ENCODE data around the gene GSG1L. TPM values are rescaled to one million over a fixed set of nuclear protein-coding genes. Genes with fewer than 3 reads are reported as not detected.
"Not testable (repeated sequence)": the region's sequence is repeated elsewhere in the genome, so short reads cannot be mapped to it uniquely, and the experiment has no call there.

Gene GSG1L
- total RNA-seq, 1 experiment from 2014 or later = not detected

- H3K9me2 ChIP-seq (ENCODE audit: insufficient read depth) = no peaks in the 10 kb centered on the region
- H3F3A ChIP-seq (ENCODE audit: insufficient read depth, low read depth) = no peaks in the 10 kb centered on the region
- H3K27me3 ChIP-seq (ENCODE audit: insufficient read depth, low read depth) = no peaks in the 10 kb centered on the region
- no peaks in the 10 kb centered on the region for H3K79me2 ChIP-seq (ENCODE audit: low read depth)
- TF ChIP-seq EZH2 (IDR thresholded peaks at IDR 0.05; ENCODE audit: low read depth) (no peak), CTCF (conservative IDR thresholded peaks at IDR 0.05) (no peak)
- no peaks in the 10 kb centered on the region for H3K9me3 ChIP-seq (ENCODE audit: insufficient read depth, low read depth)
- peaks cover 10% of the 10 kb centered on the region for H3K4me1 ChIP-seq (replicated peaks; ENCODE audit: insufficient read depth)
- BruUV-seq (replicated peaks) = no TSS peak
- no peak overlapping the region for H3K4me3 ChIP-seq
- no peak overlapping the region for H2AFZ ChIP-seq
- H3K36me3 ChIP-seq (ENCODE audit: low read depth) = no peaks in the 10 kb centered on the region
- CTCF ChIA-PET = no interaction called here
- intact Hi-C loops (cut with micrococcal nuclease; ENCODE audit: unreplicated experiment) = no loop called here
- POLR2A ChIA-PET (ENCODE audit: unreplicated experiment) = no interaction called here
- H3K4me2 ChIP-seq = no peak overlapping the region
- H4K20me1 ChIP-seq (ENCODE audit: insufficient read depth) = peaks cover 13% of the 10 kb centered on the region; the same call in 1 of the 2 replicates
- no peak for DNase-seq
- H3K27ac ChIP-seq = no peak overlapping the region
These were observed 318.2 kb downstream of the GSG1L start for GRCh38 chr16:27745348-27745747.

- no peaks in the 10 kb centered on the region for H3F3A ChIP-seq (ENCODE audit: insufficient read depth, low read depth)
- no peak overlapping the region for H3K27ac ChIP-seq
- CTCF ChIA-PET = interaction anchor here (0.5 kb wide), 1 partner anchor 474 kb away, joined by 3 read pairs; no protein-coding TSS in a partner anchor
- POLR2A ChIA-PET (ENCODE audit: unreplicated experiment) = no interaction called here
- H3K4me3 ChIP-seq = no peak overlapping the region
- TF ChIP-seq CTCF (conservative IDR thresholded peaks at IDR 0.05) = no peak
- TF ChIP-seq EZH2 (IDR thresholded peaks at IDR 0.05; ENCODE audit: low read depth) = no peak
- no peaks in the 10 kb centered on the region for H3K27me3 ChIP-seq (ENCODE audit: insufficient read depth, low read depth)
- BruUV-seq (replicated peaks) = no TSS peak
- no peak overlapping the region for H3K4me2 ChIP-seq
- no peaks in the 10 kb centered on the region for H3K9me3 ChIP-seq (ENCODE audit: insufficient read depth, low read depth)
- no peak overlapping the region for H2AFZ ChIP-seq
- intact Hi-C loops (cut with micrococcal nuclease; ENCODE audit: unreplicated experiment) = no loop called here
- DNase-seq = no peak
- H3K9me2 ChIP-seq (ENCODE audit: insufficient read depth) = no peaks in the 10 kb centered on the region
- H3K4me1 ChIP-seq (replicated peaks; ENCODE audit: insufficient read depth) = peaks cover 7% of the 10 kb centered on the region
- H3K36me3 ChIP-seq (ENCODE audit: low read depth) = no peaks in the 10 kb centered on the region
- H3K79me2 ChIP-seq (ENCODE audit: low read depth) = no peaks in the 10 kb centered on the region
- peaks cover 13% of the 10 kb centered on the region; the same call in 1 of the 2 replicates for H4K20me1 ChIP-seq (ENCODE audit: insufficient read depth)
These were observed 319.6 kb downstream of the GSG1L start for GRCh38 chr16:27743963-27744362.

GRCh38 chr16:27743001-27743400, 320.5 kb downstream of the GSG1L start:
- H3K4me3 ChIP-seq; H3K36me3 ChIP-seq (ENCODE audit: low read depth); H3K27ac ChIP-seq; H3K4me1 ChIP-seq (replicated peaks; ENCODE audit: insufficient read depth); CTCF ChIA-PET; H2AFZ ChIP-seq; H3F3A ChIP-seq (ENCODE audit: insufficient read depth, low read depth); H3K79me2 ChIP-seq (ENCODE audit: low read depth); H3K27me3 ChIP-seq (ENCODE audit: insufficient read depth, low read depth); H3K9me3 ChIP-seq (ENCODE audit: insufficient read depth, low read depth); intact Hi-C loops (cut with micrococcal nuclease; ENCODE audit: unreplicated experiment); H3K9me2 ChIP-seq (ENCODE audit: insufficient read depth); DNase-seq; H3K4me2 ChIP-seq; BruUV-seq (replicated peaks): not testable (repeated sequence)
- POLR2A ChIA-PET (ENCODE audit: unreplicated experiment) = interaction anchor here (0.6 kb wide), 1 partner anchor 32 kb away, joined by 5 read pairs; no protein-coding TSS in a partner anchor
- 0 out of 2 replicates have a peak, but pooled peaks cover 13% of the 10 kb centered on the region for H4K20me1 ChIP-seq (ENCODE audit: insufficient read depth)

- no peaks in the 10 kb centered on the region for H3K4me1 ChIP-seq (replicated peaks; ENCODE audit: insufficient read depth)
- no peak overlapping the region for H2AFZ ChIP-seq
- H3K79me2 ChIP-seq (ENCODE audit: low read depth) = no peaks in the 10 kb centered on the region
- H3K4me3 ChIP-seq = no peak overlapping the region
- H3F3A ChIP-seq (ENCODE audit: insufficient read depth, low read depth) = no peaks in the 10 kb centered on the region
- H3K27ac ChIP-seq = no peak overlapping the region
- H3K9me2 ChIP-seq (ENCODE audit: insufficient read depth) = no peaks in the 10 kb centered on the region
- H3K27me3 ChIP-seq (ENCODE audit: insufficient read depth, low read depth) = no peaks in the 10 kb centered on the region
- no peak for DNase-seq
- ChIA-PET CTCF (no interaction called here), POLR2A (ENCODE audit: unreplicated experiment) (interaction anchor here (0.6 kb wide), 1 partner anchor 33 kb away, joined by 5 read pairs; no protein-coding TSS in a partner anchor)
- no peak overlapping the region for H3K4me2 ChIP-seq
- no peaks in the 10 kb centered on the region for H3K9me3 ChIP-seq (ENCODE audit: insufficient read depth, low read depth)
- TF ChIP-seq EZH2 (IDR thresholded peaks at IDR 0.05; ENCODE audit: low read depth) (no peak), CTCF (conservative IDR thresholded peaks at IDR 0.05) (no peak)
- 0 out of 2 replicates have a peak, but pooled peaks cover 13% of the 10 kb centered on the region for H4K20me1 ChIP-seq (ENCODE audit: insufficient read depth)
- no TSS peak for BruUV-seq (replicated peaks)
- intact Hi-C loops (cut with micrococcal nuclease; ENCODE audit: unreplicated experiment) = no loop called here
- H3K36me3 ChIP-seq (ENCODE audit: low read depth) = no peaks in the 10 kb centered on the region
These were observed 321.2 kb downstream of the GSG1L start for GRCh38 chr16:27742333-27742732.

Measured in PC-9 (cell line).